NCI-H2196 (cell line): Measurements from ENCODE around the gene PLCL1.
A peak's percentile ranks its signal among the peaks of the same experiment; 100 is the strongest.

ENCODE experiments used
- DNase-seq: peaks from one replicate; lab custom pipeline; 2025; ENCODE audit not compliant: unreplicated experiment; lab: John Stamatoyannopoulos, UW

Gene PLCL1

DNA sequence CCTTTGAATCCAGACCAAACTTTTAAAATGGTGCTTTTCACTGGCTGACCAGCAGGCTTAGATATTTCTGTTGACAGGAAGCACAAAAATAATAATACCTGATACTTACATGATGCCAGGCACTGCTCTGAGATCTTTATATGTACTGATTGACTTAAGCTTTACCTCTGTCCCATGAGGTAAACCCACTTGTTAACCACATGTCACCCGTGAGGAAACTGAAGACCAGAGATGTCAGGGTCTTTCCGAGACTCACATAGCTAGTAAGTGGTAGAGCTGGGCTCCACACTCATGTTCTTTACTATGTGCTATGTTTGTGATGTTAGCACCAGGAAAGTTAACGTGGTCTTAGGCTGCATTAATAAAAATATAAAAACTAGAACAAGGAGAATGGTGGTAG is 297.7 kb downstream of the PLCL1 start:
- DNase-seq, result no peak

DNA sequence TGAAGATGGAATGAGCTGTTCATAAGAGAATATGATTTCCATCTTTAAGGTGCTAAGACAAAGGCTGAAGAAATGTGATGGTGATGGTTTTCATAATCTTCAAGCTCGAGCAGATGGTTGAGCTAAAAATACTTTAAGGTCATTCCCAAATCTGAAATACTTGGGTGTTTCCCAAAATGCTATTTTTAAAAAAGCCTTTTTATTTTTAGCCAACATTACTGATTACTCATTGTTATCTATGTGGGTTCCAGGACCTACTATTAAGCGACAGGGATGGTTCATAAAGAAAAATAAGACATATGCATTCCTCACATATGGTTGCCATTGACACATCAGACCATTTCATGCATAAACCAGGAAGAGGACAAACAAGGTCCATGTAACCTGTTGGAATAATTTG is 298.5 kb downstream of the PLCL1 start:
- DNase-seq, result no peak

DNA sequence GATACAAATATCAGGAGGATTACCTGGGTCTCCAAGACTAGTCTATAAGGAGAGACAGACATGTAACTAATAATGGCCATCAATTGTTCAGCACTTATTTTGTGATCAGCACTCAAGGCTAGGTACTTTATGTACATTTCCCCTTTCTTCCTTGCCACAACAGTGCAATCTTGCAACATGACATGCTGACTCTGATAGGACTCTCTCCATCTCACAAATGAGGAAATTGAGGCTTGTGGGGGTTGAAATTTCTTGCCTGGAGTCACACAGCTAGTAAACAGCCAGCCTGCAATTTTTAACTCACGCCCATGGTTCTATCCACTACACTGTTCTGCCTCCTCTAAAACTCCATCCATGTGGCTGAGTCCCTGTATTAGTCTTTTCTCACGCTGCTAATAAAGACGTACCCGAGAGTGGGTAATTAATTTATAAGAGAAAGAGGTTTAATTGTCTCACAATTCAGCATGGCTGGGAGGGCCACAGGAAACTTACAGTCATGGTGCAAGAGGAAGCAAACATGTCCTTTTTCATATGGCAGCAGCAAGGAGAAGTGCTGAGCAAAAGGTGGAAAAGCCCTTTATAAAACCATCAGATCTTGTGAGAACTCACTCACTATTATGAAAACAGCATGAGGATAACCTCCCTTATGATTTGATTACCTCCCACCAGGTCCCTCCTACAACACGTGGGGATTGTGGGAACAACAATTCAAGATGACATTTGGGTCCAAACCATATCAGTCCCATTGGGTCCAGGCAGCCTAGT is 302.4 kb downstream of the PLCL1 start:
- no peak for DNase-seq

DNA sequence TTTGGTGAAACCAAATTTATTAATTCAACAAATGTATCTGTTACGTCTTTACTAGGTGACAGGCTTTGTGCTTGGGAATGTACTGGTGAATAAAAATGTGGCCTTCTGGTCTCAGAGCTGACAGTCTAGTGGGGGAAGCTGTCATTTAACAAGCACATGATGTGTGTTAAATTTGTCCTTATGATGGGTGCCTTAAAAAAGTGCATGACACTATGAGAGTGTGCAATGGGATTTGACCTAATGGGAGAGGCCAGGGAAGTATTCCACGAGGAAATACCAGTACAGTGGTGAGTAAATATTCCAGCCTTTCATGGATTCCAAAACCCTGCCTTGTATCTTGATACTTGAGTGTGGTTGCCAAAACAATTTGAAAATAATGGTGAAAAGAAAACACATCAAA is 308.9 kb downstream of the PLCL1 start:
- DNase-seq, result no peak

DNA sequence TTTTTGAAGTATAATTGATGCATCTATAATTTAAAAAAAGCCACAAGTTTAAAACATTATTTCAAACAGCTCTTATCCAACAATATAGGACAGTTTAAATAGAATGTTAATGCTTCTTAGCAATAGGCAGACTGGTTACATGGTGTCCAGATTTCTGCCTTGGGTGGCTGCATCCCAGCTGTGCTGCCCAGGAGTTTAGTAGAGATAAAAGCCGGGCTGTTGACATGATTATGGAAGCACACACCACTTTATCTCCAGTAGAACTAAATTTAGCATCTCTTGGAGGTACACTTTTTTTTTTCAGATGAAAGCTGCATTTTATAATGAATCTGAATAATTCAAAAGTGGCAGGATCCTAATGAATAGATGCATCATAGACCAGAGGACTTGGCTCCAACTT is 309.7 kb downstream of the PLCL1 start:
- DNase-seq, result no peak

DNA sequence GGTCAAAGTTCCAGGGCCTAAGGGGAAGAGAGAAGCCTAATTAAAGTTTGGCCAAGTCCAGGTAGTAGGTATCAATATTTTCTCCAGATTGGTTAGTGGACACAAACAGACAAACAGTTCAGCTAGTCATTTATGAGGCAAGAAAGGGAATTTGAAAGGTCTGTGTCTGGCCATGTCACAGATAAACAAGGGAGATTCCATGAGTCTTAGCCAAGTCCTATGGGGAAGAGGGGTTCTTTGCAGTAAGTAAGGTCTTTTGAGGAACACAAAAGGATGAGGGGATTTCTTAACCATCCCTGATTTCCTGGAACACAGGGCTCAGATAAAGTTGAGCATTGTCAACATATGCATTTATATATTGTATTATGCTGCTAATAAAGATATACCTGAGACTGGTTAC is 310.8 kb downstream of the PLCL1 start:
- DNase-seq, result no peak

DNA sequence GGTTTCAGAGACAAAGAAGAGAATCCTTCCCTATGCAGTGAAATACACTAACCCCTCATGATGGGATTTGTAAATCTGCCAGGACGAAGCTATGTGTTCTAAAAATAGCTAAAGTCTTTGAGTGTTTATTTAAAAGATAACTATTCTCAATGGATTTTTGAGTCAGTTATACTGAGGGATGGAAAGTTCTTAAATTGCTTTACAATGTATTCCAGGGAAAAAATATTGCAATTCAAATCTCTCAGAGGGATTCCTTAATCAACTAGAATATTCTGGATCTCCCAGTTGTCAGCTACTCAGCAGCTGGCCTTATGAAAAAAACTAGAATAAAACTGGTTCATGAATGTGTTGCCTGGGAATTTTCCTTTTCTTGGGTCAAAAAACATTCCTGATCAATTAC is 312.4 kb downstream of the PLCL1 start:
- no peak for DNase-seq

DNA sequence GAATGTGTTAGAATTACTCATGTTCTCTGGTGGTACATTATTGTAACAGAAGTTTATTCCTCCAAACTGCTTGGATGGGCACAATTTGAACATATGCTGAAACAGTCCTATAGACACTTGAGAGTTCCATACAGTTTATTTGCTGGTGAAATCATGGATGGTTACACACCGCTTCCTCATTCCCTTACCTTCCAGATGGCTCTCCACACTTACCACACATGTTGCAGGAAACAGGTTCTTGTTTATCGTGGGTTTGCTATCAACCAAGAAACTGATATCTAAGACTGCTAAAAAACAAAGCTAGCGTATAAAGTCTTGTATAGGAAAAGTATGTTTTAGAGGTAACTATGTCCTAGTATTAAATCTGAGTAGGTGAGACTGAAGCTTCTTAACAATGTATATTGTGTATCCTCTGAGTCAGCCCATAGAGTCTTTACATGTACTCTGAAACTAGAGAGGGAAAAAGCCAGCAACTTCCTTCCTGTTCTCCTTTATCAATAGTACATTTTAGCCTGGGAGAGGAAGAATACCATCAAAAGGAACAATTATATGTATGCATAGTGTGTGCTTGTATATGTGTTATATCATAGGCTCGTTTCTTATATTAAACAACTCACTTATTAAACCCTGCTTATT is 313.1 kb downstream of the PLCL1 start:
- no peak for DNase-seq

DNA sequence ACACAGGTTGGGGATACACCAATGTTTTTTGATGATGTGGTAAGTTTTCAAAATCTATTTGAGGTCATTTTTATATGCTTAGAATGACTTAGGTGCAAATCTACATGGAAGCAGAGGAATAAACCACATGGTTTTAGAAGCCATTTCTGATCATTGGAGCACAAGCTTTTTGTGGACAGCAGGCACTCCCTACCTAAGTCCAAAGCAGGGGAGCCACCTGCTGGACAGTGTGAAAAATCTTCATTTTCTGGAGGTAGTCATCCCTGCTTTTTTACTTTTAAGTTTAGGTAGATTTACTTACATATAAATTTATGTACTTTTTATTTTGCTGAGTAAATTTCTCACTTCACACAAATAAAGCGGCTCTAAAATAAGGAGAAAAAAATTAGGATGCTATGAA is 323.2 kb downstream of the PLCL1 start:
- DNase-seq, result peak; percentile 2

DNA sequence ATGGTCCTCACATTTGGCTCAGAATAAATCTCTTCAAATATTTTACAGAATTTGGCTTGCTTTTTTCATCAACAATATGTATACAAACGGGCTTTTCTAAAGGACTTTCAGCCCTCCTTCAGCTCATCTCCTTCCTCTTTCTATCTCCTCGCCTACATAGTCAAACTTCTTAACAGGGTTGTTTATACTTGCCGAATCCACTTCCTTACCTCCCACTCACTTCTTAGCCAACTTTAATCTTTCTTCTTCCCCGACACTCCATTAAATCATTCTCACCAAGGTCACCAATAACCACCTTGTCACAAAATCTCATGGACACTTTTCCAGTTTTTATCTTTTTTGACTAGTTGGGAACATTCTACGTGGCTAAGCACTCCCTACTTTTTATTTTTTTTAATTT is 325.2 kb downstream of the PLCL1 start:
- DNase-seq, result no peak

DNA sequence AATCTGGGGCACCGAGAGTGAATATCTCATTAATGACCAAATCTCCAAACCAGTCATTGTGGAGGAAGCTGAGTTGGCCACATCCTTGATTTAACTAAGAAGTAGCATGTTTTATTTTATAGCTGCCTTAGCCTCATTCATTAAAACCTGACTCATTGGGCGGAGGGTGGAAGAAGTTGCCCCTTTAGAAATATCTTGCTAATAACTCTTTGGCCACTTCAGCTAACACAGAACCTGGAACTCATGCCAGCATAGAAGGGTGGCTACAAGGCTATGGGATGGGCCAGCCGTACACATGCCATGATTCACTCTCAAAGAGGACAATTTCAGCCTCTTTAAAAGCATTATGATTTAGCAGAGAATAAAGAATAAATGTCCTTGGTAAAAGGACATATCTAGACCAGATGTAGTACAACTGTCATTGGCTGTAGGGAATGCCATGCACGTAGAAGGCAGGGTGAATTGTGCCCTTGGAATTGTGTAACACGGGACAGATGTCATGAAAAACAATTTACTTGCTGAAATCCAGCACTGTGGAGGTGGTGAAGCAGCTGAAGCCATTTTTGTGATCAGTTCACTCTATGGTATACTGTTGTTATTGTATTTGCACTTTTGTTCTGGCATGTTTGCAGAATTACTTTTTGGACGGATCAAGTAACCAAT is 330.0 kb downstream of the PLCL1 start:
- DNase-seq, result no peak

DNA sequence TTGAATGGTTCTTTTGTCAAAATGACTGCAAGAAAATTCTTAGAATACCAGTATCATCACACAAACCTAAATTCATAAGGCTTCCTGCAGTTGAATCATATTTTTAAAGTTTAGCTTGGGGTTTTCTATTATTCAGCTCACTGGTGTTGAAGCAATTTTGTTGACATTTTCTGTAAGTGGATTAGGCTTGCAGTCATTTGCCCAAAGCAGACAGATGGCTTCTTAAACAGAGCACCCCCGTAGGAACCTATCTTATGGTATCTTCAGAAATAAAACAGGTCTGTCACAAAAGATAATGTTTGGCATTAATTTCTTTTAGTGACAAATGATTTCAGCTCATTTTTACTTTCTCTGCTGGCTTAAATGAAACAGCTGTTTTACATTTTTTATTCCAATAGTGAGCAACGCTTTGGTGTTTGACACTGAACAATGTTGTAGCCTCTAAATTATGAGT is 331.1 kb downstream of the PLCL1 start:
- DNase-seq, result no peak

DNA sequence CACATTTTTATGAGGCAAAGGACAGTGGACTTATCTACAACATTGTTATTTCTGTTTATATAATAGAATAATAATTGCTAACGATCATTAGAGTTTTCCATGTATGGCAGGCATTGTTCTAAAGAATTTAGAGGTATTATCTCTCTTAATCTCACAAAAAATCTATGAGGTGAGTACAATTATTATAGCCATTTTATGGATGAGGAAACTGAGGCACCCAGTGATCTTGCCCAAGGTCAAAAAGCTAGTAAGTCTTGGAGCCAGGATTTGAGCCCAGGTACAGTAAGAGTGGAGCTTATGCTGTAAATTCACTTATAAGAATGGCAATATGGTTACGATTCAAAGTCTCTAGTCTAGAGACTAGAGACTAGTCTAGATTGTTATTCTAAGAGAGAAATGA is 331.7 kb downstream of the PLCL1 start:
- DNase-seq, result no peak

DNA sequence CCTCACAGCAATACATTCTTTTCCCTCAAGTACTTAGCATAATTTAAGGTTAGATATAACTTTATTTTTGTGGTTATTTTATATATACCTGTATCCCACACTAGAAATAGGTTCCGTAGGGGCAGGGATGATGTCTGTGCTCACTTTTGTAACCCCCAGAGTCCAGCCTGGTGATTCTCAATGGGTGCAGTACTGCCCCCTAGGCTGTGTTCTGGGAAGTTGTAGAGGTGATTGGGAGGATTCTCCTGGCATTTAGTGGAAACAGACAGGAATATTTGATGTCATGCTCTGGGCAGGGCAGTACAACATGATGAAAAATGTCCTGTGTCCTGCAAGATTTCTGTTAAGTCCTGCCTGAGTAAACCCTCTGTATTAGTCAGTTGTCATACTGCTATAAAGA is 333.3 kb downstream of the PLCL1 start:
- no peak for DNase-seq

DNA sequence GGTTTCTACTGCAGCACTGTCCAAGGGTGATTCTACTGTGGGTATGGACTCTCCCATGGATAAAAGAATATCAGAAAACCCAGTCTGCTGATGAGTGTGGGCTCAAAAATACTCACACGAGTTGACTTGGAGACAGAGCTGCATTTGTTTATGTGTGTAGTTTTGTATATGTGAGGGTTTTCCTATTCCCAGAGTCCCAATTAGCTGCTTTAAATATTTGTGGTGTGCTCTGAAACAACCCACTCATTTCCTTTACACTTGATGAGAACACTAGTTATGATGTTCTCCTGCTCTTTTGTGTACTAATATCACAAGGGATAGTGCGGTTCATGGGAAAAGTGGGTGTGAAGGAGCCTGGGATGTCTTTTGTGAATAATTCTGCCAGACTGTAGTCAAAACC is 337.3 kb downstream of the PLCL1 start:
- no peak for DNase-seq

DNA sequence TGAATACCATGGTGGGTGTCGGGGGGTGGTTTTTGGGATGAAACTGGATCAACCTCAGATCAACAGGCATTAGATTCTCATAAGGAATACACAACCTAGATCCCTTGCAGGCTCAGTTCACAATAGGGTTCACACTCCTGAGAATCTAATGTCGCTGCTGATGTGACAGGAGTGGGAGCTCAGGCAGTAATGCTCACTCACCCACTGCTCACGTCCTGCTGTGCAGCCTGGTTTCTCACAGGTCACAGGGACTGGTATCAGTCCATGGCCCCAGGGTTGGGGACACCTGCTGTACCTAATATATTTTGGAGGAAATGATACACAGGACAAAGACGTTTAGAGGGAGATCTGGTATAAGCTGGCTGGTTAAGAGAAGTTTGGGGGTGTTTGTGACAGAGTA is 338.8 kb downstream of the PLCL1 start:
- DNase-seq, result no peak

DNA sequence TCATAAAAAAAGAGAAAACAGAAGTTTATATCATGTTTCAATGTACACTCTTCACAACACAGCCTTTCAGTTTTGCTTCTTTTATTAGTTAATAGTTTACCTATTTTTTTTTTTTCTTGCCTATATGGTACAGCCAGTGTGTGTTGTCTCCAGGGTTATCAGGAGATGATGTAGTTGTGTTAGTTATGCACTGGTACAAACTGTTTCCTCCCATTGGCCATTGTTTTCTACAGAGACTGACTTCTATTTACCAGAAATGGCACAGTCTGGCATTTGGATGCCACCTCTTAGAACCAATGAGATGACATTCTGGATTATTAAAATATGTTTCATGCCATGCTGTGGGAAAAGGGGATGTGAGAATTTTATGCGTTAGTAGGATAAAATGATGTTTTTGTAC is 339.4 kb downstream of the PLCL1 start:
- no peak for DNase-seq

DNA sequence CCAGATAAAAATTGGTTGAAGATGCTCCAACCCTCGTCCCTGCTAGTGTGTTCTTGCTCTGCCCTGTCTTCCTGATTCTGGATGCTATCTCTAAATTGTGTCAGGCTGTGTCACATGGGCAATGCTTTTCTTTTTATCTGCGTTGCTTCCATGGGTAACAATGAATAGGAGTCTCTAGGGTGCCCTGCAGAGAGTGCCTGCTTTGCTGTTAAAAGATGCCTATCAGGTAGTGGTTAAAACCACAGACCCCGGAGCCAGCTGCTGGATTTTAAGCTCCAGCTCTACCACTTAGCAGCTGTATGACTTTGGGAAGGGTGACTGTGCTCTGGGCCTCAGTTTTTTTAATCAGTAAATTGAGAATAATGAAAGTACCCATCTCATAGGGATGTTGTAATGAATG is 340.3 kb downstream of the PLCL1 start:
- DNase-seq, result no peak

DNA sequence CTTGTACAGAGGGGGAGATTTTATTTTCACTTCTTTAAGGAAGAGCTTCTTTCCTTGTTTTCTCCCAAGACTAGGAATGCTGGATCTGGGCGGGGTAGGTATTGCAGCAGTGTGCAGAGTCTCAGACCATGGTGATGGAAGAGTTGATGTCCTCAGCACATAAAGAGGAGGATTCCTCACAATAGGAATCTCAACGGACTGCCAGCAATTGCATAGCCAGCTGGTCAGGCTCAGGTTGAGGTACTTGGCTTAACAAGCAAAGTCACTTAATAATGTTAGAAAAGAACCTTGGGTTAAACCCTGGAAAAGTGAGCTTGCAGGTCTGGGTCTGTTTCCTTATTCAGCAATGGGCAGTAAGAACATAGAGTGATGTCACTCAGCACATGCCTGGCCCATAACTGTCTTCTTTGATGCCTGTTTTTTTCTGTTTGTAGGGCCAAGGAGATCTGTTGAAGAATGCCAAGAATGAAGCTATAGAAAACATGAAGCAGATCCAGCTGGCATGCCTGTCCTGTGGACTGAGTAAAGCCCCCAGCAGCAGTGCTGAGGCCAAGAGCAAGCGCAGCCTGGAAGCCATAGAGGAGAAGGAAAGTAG is 342.1 kb downstream of the PLCL1 start:
- no peak for DNase-seq

DNA sequence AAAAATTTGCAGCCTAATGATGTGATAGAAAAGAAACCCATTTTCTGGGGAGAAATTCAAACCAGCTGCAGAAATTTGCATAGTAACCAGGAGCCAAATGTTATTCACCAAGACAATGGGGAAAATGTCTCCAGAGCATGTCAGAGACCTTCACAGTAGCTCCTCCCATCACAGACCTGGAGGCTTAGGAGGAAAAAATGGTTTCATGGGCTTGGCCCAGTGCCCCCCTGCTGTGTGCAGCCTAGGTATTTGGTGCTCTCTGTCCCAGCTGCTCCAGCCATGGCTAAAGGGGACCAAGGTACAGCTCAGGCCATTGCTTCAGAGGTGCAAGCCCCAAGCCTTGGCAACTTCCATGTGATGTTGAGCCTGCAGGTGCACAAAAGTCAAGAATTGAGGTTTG is 352.9 kb downstream of the PLCL1 start:
- no peak for DNase-seq

DNA sequence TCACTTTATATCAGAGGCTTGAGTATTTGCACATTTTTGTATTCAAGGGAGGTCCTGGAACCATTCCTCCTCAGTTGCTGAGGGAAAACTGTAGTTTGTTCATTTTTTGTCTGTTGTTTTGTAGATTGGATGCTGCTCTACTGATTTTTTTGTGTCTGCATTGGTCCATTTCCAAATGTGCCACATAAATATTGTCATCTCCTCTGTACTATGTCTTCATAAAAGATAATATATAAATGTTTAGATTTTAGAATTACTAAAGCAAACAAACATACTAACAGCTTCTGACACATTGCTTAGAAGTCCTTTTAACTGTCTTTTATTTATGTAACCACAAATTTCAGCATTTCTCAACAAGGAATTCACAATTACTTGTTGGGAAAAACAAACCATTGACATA is 356.8 kb downstream of the PLCL1 start:
- DNase-seq, result no peak

DNA sequence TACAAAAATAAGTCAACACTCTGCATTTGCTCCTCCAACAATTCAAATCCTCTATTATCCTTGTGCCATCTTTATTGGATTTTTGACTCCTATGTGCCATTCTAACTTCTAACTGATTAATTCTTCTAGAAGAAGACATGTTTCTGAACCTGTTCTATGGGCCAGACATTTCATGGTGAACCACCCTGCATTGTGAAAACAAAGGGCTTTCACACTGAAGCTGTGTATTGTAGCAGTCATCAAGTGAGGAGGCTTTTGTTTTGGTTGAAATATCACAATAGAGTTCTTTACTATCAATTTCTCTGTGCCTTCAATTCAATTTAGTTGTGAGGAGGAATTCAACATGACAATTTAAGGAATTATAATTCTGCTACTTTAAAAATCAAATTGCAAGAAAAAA is 357.9 kb downstream of the PLCL1 start:
- DNase-seq, result no peak
